ENCODE measurements around the gene NKIRAS1. TPM values are rescaled to one million over a fixed set of nuclear protein-coding genes. Genes with fewer than 3 reads are reported as not detected.

Gene NKIRAS1
- total RNA-seq, 2 donors from 2014 or later: 6.3 to 6.9 TPM

GRCh38 chr3:23932571-23932970, 15.8 kb upstream of the NKIRAS1 start:
- Mint-ChIP-seq H3K27ac (no peak overlapping the region), H3K36me3 (ENCODE audit: low read depth) (no peaks in the 10 kb centered on the region), H3K9me3 (no peaks in the 10 kb centered on the region), H3K4me1 (peaks cover 3% of the 10 kb centered on the region), H3K27me3 (ENCODE audit: insufficient read depth) (peaks cover 3% of the 10 kb centered on the region), H3K4me3 (no peak overlapping the region)
- Histone ChIP-seq H3K36me3 (ENCODE audit: control insufficient read depth, insufficient read depth, low read length) (no peaks in the 10 kb centered on the region), H3K9me3 (ENCODE audit: control insufficient read depth, low read length) (no peaks in the 10 kb centered on the region), H3K27ac (ENCODE audit: low read depth, low read length) (no peak overlapping the region), H3K4me1 (ENCODE audit: control insufficient read depth, insufficient read depth, low read length) (no peaks in the 10 kb centered on the region), H3K9ac (ENCODE audit: extremely low read depth, low read length, poor library complexity, severe bottlenecking) (no peak overlapping the region), H3K27me3 (ENCODE audit: control insufficient read depth, insufficient read depth, low read length, poor library complexity, severe bottlenecking) (no peaks in the 10 kb centered on the region), H3K4me3 (ENCODE audit: low read length) (no peak overlapping the region)
- TF ChIP-seq, protein P1, sequence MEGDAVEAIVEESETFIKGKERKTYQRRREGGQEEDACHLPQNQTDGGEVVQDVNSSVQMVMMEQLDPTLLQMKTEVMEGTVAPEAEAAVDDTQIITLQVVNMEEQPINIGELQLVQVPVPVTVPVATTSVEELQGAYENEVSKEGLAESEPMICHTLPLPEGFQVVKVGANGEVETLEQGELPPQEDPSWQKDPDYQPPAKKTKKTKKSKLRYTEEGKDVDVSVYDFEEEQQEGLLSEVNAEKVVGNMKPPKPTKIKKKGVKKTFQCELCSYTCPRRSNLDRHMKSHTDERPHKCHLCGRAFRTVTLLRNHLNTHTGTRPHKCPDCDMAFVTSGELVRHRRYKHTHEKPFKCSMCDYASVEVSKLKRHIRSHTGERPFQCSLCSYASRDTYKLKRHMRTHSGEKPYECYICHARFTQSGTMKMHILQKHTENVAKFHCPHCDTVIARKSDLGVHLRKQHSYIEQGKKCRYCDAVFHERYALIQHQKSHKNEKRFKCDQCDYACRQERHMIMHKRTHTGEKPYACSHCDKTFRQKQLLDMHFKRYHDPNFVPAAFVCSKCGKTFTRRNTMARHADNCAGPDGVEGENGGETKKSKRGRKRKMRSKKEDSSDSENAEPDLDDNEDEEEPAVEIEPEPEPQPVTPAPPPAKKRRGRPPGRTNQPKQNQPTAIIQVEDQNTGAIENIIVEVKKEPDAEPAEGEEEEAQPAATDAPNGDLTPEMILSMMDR (conservative IDR thresholded peaks at IDR 0.05): no peak
- no peak for DNase-seq
- 88 to 93% methylated on average over 3 of the region's 4 CpGs for WGBS, 2 experiments (ENCODE audit: insufficient coverage in 1 of 2, insufficient read length in 1 of 2)

DNA sequence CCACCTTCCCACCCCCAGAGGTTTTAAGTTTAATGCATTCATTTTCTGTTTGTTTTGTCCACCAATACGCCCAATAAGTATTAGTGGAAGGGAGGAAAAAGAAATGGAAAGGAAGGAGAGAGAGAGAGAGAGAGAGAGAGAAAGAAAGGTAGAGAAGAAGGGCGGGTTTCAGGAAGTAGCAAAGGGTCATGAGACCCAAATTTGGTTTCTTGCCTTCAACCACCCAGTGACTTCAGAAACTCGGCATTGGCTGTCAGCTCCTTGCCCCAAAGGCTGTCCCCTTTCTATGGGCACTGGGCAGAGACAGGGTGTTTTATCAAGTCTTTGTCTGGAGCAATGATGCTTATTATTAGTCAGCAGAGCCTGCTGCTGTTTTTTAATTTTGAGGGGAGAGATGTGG, 14.8 kb upstream of the NKIRAS1 start:
- H3K27ac Mint-ChIP-seq: no peak overlapping the region
- H3K9ac ChIP-seq (ENCODE audit: extremely low read depth, low read length, poor library complexity, severe bottlenecking): no peak overlapping the region
- H3K27me3 ChIP-seq (ENCODE audit: control insufficient read depth, insufficient read depth, low read length, poor library complexity, severe bottlenecking): no peaks in the 10 kb centered on the region
- 92 to 100% methylated on average over 2 to 3 of the region's 3 CpGs for WGBS, 2 experiments (ENCODE audit: insufficient coverage in 1 of 2, insufficient read length in 1 of 2)
- no peak overlapping the region for H3K27ac ChIP-seq (ENCODE audit: low read depth, low read length)
- no peaks in the 10 kb centered on the region for H3K9me3 Mint-ChIP-seq
- H3K36me3 ChIP-seq (ENCODE audit: control insufficient read depth, insufficient read depth, low read length): no peaks in the 10 kb centered on the region
- H3K27me3 Mint-ChIP-seq (ENCODE audit: insufficient read depth): peaks cover under 1% of the 10 kb centered on the region
- no peaks in the 10 kb centered on the region for H3K9me3 ChIP-seq (ENCODE audit: control insufficient read depth, low read length)
- H3K4me3 Mint-ChIP-seq: no peak overlapping the region
- TF ChIP-seq, protein P1 (conservative IDR thresholded peaks at IDR 0.05): no peak
- no peak for DNase-seq
- no peaks in the 10 kb centered on the region for H3K36me3 Mint-ChIP-seq (ENCODE audit: low read depth)
- H3K4me1 Mint-ChIP-seq: peaks cover 3% of the 10 kb centered on the region
- H3K4me1 ChIP-seq (ENCODE audit: control insufficient read depth, insufficient read depth, low read length): no peaks in the 10 kb centered on the region
- no peak overlapping the region for H3K4me3 ChIP-seq (ENCODE audit: low read length)

GRCh38 chr3:23928524-23928923, 11.7 kb upstream of the NKIRAS1 start:
- 86 to 93% methylated on average over 6 to 8 of the region's 8 CpGs for WGBS, 2 experiments (ENCODE audit: insufficient coverage in 1 of 2, insufficient read length in 1 of 2)
- Histone ChIP-seq H3K9me3 (ENCODE audit: control insufficient read depth, low read length) (no peaks in the 10 kb centered on the region), H3K27me3 (ENCODE audit: control insufficient read depth, insufficient read depth, low read length, poor library complexity, severe bottlenecking) (no peaks in the 10 kb centered on the region), H3K4me1 (ENCODE audit: control insufficient read depth, insufficient read depth, low read length) (no peaks in the 10 kb centered on the region), H3K9ac (ENCODE audit: extremely low read depth, low read length, poor library complexity, severe bottlenecking) (no peak overlapping the region), H3K27ac (ENCODE audit: low read depth, low read length) (no peak overlapping the region), H3K36me3 (ENCODE audit: control insufficient read depth, insufficient read depth, low read length) (no peaks in the 10 kb centered on the region), H3K4me3 (ENCODE audit: low read length) (no peak overlapping the region)
- peaks cover 3% of the 10 kb centered on the region for H3K4me1 Mint-ChIP-seq
- H3K27ac Mint-ChIP-seq: no peak overlapping the region
- TF ChIP-seq, protein P1 (conservative IDR thresholded peaks at IDR 0.05): no peak
- no peak for DNase-seq
- no peak overlapping the region for H3K4me3 Mint-ChIP-seq
- no peaks in the 10 kb centered on the region for H3K27me3 Mint-ChIP-seq (ENCODE audit: insufficient read depth)
- H3K36me3 Mint-ChIP-seq (ENCODE audit: low read depth): no peaks in the 10 kb centered on the region
- H3K9me3 Mint-ChIP-seq: no peaks in the 10 kb centered on the region

Measured in endodermal cell (in vitro differentiated cells).